RWPE2 (cell line): Measurements from ENCODE around the gene CFD.

Experiments used
- ATAC-seq: fragments of 200-7000 bp; cut with Tn5 transposase; 3 replicates; pipeline ENCODE4 v1.9.1; 2021; ENCODE audit warnings: low read depth
- DNase-seq: peaks from one replicate; pipeline ENCODE4 v3.0.0-alpha.2; 2020; ENCODE audit warnings: low spot score
- H3K27ac ChIP-seq: fragments of 450-650 bp; 2 replicates; pipeline ENCODE4 v1.5.1; 2017; ENCODE audit warnings: mild to moderate bottlenecking; ENCODE audit not compliant: poor library complexity, severe bottlenecking
- H3K27me3 ChIP-seq: fragments of 250-450 bp; sonication (Bioruptor Pico); 2 replicates; pipeline ENCODE4 v1.5.1; 2021; ENCODE audit warnings: mild to moderate bottlenecking, moderate library complexity; ENCODE audit not compliant: insufficient read depth, poor library complexity, severe bottlenecking
- H3K36me3 ChIP-seq: fragments of 250-450 bp; sonication (Bioruptor Pico); 2 replicates; pipeline ENCODE4 v1.5.1; 2020; ENCODE audit warnings: low read depth, mild to moderate bottlenecking, moderate library complexity
- H3K4me1 ChIP-seq: fragments of 250-450 bp; sonication (Bioruptor Pico); 2 replicates; pipeline ENCODE4 v1.5.1; 2021; ENCODE audit warnings: mild to moderate bottlenecking, moderate library complexity; ENCODE audit not compliant: insufficient read depth, poor library complexity, severe bottlenecking
- H3K4me3 ChIP-seq: fragments of 250-450 bp; sonication (Bioruptor Pico); 2 replicates; pipeline ENCODE4 v1.5.1; 2021; ENCODE audit warnings: mild to moderate bottlenecking, moderate library complexity; ENCODE audit not compliant: severe bottlenecking
- H3K9me3 ChIP-seq: fragments of 250-450 bp; sonication (Bioruptor Pico); 2 replicates; pipeline ENCODE4 v1.5.1; 2021; ENCODE audit warnings: mild to moderate bottlenecking, moderate library complexity; ENCODE audit not compliant: severe bottlenecking
- CTCF ChIP-seq: fragments of 450-650 bp; IDR thresholded peaks from one replicate; pipeline ENCODE4 v1.5.1; 2017; ENCODE audit warnings: mild to moderate bottlenecking, moderate library complexity; ENCODE audit not compliant: poor library complexity, severe bottlenecking

CFD gene

GRCh38 chr19:892894-893689 is 33.6 kb downstream of the CFD start, which contains the start of the genes MED16 and RNU6-9:
Gene MED16, minus strand, starts transcription at chr19:893187. Its CDS starts 2,056 bp downstream, at chr19:891131.
Gene RNU6-9, plus strand, starts transcription at chr19:893484.
- DNase-seq, result peak; percentile 88
- H3K4me3 ChIP-seq, result peak within 1 kb of the TSS; percentile 66
- H3K4me1 ChIP-seq, result no peaks in the 10 kb centered on the region
- peaks cover 13% of the 10 kb centered on the region for H3K36me3 ChIP-seq
- peak; percentile 89 for ATAC-seq
- TF ChIP-seq CTCF, result no peak
- H3K27me3 ChIP-seq, result no peaks in the 10 kb centered on the region
- H3K9me3 ChIP-seq, result no peaks in the 10 kb centered on the region
- H3K27ac ChIP-seq, result peak within 1 kb of the TSS; percentile 74

GRCh38 chr19:896434-896833 is 37.0 kb downstream of the CFD start:
- DNase-seq (peak; percentile 40), ATAC-seq (no peak)
- Histone ChIP-seq H3K27ac (no peak overlapping the region), H3K4me3 (no peak overlapping the region), H3K9me3 (no peaks in the 10 kb centered on the region), H3K36me3 (peaks cover 14% of the 10 kb centered on the region), H3K4me1 (no peaks in the 10 kb centered on the region), H3K27me3 (no peaks in the 10 kb centered on the region)
- TF ChIP-seq CTCF, result no peak

GRCh38 chr19:896999-897398 is 37.5 kb downstream of the CFD start:
- H3K4me3 ChIP-seq, result no peak overlapping the region
- H3K36me3 ChIP-seq, result peaks cover 18% of the 10 kb centered on the region
- DNase-seq, result no peak
- H3K9me3 ChIP-seq, result no peaks in the 10 kb centered on the region
- TF ChIP-seq CTCF, result no peak
- H3K4me1 ChIP-seq, result no peaks in the 10 kb centered on the region
- no peak overlapping the region for H3K27ac ChIP-seq
- H3K27me3 ChIP-seq, result no peaks in the 10 kb centered on the region
- ATAC-seq, result no peak

GRCh38 chr19:897442-898039 is 38.1 kb downstream of the CFD start:
- no peak for TF ChIP-seq CTCF
- Histone ChIP-seq H3K9me3 (no peaks in the 10 kb centered on the region), H3K27ac (no peak overlapping the region), H3K4me3 (no peak overlapping the region), H3K27me3 (no peaks in the 10 kb centered on the region), H3K4me1 (no peaks in the 10 kb centered on the region), H3K36me3 (peaks cover 21% of the 10 kb centered on the region)
- DNase-seq, result peak; percentile 52
- no peak for ATAC-seq

- H3K4me1 ChIP-seq, result no peaks in the 10 kb centered on the region
- no peak overlapping the region for H3K27ac ChIP-seq
- peaks cover 25% of the 10 kb centered on the region for H3K36me3 ChIP-seq
- DNase-seq (no peak), ATAC-seq (no peak)
- H3K27me3 ChIP-seq, result no peaks in the 10 kb centered on the region
- H3K4me3 ChIP-seq, result no peak overlapping the region
- no peak for TF ChIP-seq CTCF
- no peaks in the 10 kb centered on the region for H3K9me3 ChIP-seq
Observed at GRCh38 chr19:898663-899062, 39.2 kb downstream of the CFD start.
